HepG2 (cell line): ENCODE data around the gene TMEM125. TPM values are rescaled to one million over a fixed set of nuclear protein-coding genes. Genes with fewer than 3 reads are reported as not detected.

Source experiments
- BORCS8-MEF2B ChIP-seq: sonication (generic); formaldehyde crosslinking; IDR thresholded peaks from 2 replicates; pipeline ENCODE4 v1.8.0; 2022; ENCODE audit warnings: mild to moderate bottlenecking, missing genetic modification reagents
- BRD4 ChIP-seq: sonication (generic); formaldehyde crosslinking; IDR thresholded peaks from 2 replicates; pipeline ENCODE4 v1.4.0; 2020; ENCODE audit warnings: missing genetic modification reagents
- KAT8 ChIP-seq: IDR thresholded peaks from 2 replicates; pipeline ENCODE4 v1.6.1; 2016; ENCODE audit warnings: missing genetic modification reagents, missing compliant biosample characterization
- PREB ChIP-seq: sonication (generic); formaldehyde crosslinking; IDR thresholded peaks from 2 replicates; pipeline ENCODE4 v1.4.0; 2020; ENCODE audit warnings: missing genetic modification reagents
- RBAK ChIP-seq: sonication (generic); formaldehyde crosslinking; IDR thresholded peaks from 2 replicates; pipeline ENCODE4 v1.5.1; 2020; ENCODE audit warnings: mild to moderate bottlenecking, missing genetic modification reagents
- RXRB ChIP-seq: IDR thresholded peaks from 2 replicates; pipeline ENCODE4 v1.6.1; 2016; ENCODE audit warnings: borderline replicate concordance, missing genetic modification reagents, missing compliant biosample characterization
- SATB2 ChIP-seq: sonication (generic); formaldehyde crosslinking; IDR thresholded peaks from 2 replicates; pipeline ENCODE4 v1.5.0; 2020; ENCODE audit warnings: missing genetic modification reagents
- SNRNP70 ChIP-seq: fragments of 200-400 bp; formaldehyde crosslinking; IDR thresholded peaks from 2 replicates; pipeline ENCODE4 v1.6.1; 2017; ENCODE audit warnings: mild to moderate bottlenecking, low read depth, low read length, moderate library complexity
- ZBTB7B ChIP-seq: sonication (generic); formaldehyde crosslinking; IDR thresholded peaks from 2 replicates; pipeline ENCODE4 v1.4.0; 2020; ENCODE audit warnings: missing genetic modification reagents
- ZFP36L2 ChIP-seq: sonication (generic); formaldehyde crosslinking; IDR thresholded peaks from 2 replicates; pipeline ENCODE4 v1.4.0; 2020; ENCODE audit warnings: missing genetic modification reagents
- ZKSCAN8 ChIP-seq: IDR thresholded peaks from 2 replicates; pipeline ENCODE4 v1.6.1; 2016; ENCODE audit warnings: borderline replicate concordance, missing genetic modification reagents, missing compliant biosample characterization
- ZNF12 ChIP-seq: sonication (generic); formaldehyde crosslinking; IDR thresholded peaks from 2 replicates; pipeline ENCODE4 v1.5.0; 2020; ENCODE audit warnings: missing genetic modification reagents
- ZNF382 ChIP-seq: sonication (generic); formaldehyde crosslinking; IDR thresholded peaks from 2 replicates; pipeline ENCODE4 v1.5.0; 2020; ENCODE audit warnings: missing genetic modification reagents, mild to moderate bottlenecking, borderline replicate concordance
- ZNF737 ChIP-seq: sonication (generic); formaldehyde crosslinking; IDR thresholded peaks from 2 replicates; pipeline ENCODE4 v1.5.0; 2020; ENCODE audit warnings: missing genetic modification reagents, mild to moderate bottlenecking, borderline replicate concordance
- ZNF800 ChIP-seq: sonication (generic); formaldehyde crosslinking; IDR thresholded peaks from 2 replicates; pipeline ENCODE4 v1.4.0; 2020; ENCODE audit warnings: missing genetic modification reagents
- ZNF841 ChIP-seq: sonication (generic); formaldehyde crosslinking; IDR thresholded peaks from 2 replicates; pipeline ENCODE4 v1.8.1; 2023; ENCODE audit warnings: missing genetic modification reagents, borderline replicate concordance
- polyA plus RNA-seq, 8 experiments: library from polyadenylated mRNA; depleted of rRNA in 3 of 8; stranded (reverse) in 7 of 8; unstranded in 1 of 8; fragments of >200 nt; fragmentation: Illumina TruSeq in 4 of 8; extraction: Trizol in 4 of 8; gene quantifications; 2 replicates each; pipeline versions ENCODE4 v1.2.1 to v1.2.3, GENCODE V29; 2011 to 2016; ENCODE audit warnings: low read depth in 4 of 8, missing spikeins in 1 of 8, mixed read lengths in 1 of 8; ENCODE audit not compliant: insufficient read depth in 1 of 8
- total RNA-seq, 5 experiments: library from RNA; depleted of rRNA; stranded (reverse); fragments of >200 nt; fragmentation: Illumina TruSeq; extraction: Trizol; gene quantifications; 2 replicates each; pipeline ENCODE4 v1.2.3, GENCODE V29; 2016; ENCODE audit warnings: low read depth in 1 of 5
- TF ChIP-seq, protein P1 (sequence below): IDR thresholded peaks from 2 replicates; pipeline ENCODE4 v1.6.1; 2016; ENCODE audit warnings: missing compliant biosample characterization, missing genetic modification reagents, borderline replicate concordance
- TF ChIP-seq, protein P2 (sequence below): sonication (generic); formaldehyde crosslinking; conservative IDR thresholded peaks from 2 replicates; pipeline ENCODE4 v1.8.0; 2022; ENCODE audit warnings: low read depth, missing genetic modification reagents

The TMEM125 gene
- total and polyA plus RNA-seq, 2 of the 13 experiments (the other 11 are each of a cell fraction or from before 2014, with no cell fraction given) = 0.03 TPM; not detected in 1

DNA sequence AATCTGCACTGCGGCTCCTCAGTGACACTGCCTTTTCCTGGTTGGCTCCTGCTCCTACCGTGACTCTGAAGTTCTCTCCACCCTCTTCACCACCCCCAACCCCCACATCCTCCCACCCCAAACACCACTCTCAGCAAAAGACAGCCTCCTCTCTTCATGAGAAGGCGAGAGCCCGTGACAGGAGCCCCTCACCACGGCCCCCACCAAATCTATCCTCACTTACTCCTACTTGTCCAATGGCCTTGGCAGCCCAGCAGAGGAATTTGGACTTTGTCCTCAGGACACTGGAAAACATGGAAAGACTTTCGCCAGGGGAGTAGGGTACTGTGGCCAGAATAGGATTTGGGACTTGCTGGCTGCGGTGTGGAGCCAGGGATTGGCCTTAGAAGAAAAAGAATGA, 6.9 kb downstream of the TMEM125 start (continued):
- TF ChIP-seq ZNF800 (CRISPR knock-in tag) = no peak
- TF ChIP-seq RBAK (CRISPR knock-in tag) = no peak
- no peak for TF ChIP-seq BORCS8-MEF2B
- 0 out of 2 replicates have a peak, but pooled peaks have one; percentile 22 for TF ChIP-seq KAT8 (CRISPR knock-in tag)
- no peak for TF ChIP-seq ZBTB7B (CRISPR knock-in tag)
- no peak for TF ChIP-seq BRD4 (CRISPR knock-in tag)
- TF ChIP-seq RXRB = peak; percentile 72
- no peak for TF ChIP-seq ZNF841 (CRISPR knock-in tag)
- TF ChIP-seq, protein P1, sequence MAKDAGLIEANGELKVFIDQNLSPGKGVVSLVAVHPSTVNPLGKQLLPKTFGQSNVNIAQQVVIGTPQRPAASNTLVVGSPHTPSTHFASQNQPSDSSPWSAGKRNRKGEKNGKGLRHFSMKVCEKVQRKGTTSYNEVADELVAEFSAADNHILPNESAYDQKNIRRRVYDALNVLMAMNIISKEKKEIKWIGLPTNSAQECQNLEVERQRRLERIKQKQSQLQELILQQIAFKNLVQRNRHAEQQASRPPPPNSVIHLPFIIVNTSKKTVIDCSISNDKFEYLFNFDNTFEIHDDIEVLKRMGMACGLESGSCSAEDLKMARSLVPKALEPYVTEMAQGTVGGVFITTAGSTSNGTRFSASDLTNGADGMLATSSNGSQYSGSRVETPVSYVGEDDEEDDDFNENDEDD (CRISPR knock-in tag) = no peak
- TF ChIP-seq ZNF12 (CRISPR knock-in tag) = no peak
- no peak for TF ChIP-seq SNRNP70
- TF ChIP-seq ZNF382 (CRISPR knock-in tag) = no peak
- no peak for TF ChIP-seq ZNF737 (CRISPR knock-in tag)
- TF ChIP-seq, protein P2, sequence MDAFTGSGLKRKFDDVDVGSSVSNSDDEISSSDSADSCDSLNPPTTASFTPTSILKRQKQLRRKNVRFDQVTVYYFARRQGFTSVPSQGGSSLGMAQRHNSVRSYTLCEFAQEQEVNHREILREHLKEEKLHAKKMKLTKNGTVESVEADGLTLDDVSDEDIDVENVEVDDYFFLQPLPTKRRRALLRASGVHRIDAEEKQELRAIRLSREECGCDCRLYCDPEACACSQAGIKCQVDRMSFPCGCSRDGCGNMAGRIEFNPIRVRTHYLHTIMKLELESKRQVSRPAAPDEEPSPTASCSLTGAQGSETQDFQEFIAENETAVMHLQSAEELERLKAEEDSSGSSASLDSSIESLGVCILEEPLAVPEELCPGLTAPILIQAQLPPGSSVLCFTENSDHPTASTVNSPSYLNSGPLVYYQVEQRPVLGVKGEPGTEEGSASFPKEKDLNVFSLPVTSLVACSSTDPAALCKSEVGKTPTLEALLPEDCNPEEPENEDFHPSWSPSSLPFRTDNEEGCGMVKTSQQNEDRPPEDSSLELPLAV (CRISPR knock-in tag) = no peak
- TF ChIP-seq ZFP36L2 (CRISPR knock-in tag) = no peak
- TF ChIP-seq PREB = no peak
- no peak for TF ChIP-seq SATB2
- TF ChIP-seq ZKSCAN8 = no peak
